ENCODE measurements around the gene EEF1AKMT2. TPM values are rescaled to one million over a fixed set of nuclear protein-coding genes. Genes with fewer than 3 reads are reported as not detected.

Gene EEF1AKMT2
- total RNA-seq, 1 donor from 2014 or later = 18.3 TPM

DNA sequence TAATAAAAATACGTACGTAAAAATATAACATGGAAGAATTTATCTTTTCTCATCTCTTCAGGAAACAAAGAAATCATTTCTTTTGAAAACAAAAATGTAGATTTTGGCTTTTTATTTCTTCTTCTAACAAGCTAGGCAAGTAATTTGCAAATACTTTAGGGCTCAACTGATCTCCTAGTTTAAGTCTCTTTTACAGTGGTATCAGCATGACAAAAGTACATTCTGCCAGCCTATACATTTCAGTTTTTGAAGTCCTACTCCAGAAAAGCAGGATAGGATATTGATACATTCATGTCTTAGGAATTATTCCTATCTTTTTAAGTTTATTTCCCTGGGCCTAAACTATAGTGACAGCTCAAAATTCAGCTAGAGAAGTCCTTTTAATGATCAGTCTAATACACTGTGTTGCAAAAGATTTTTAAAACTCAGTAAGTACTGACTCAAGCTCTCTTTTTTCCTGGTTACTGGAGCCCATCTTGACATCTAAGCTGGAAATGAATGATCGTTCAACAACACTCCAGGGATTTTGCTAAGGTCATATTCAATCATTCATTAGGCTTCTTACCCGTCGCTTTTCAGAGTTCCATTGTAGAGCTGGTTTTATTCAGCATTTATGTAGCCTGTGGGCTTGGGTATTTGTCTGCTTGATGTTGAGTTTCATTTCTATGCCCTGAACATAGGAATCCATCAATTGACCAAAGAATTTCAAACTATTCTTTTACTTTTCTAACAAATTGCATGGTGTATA lies 35.4 kb downstream of the EEF1AKMT2 start:
- Mint-ChIP-seq H3K36me3 (ENCODE audit: low read depth) (peaks cover 13% of the 10 kb centered on the region), H3K27me3 (ENCODE audit: low read depth) (no peaks in the 10 kb centered on the region), H3K9me3 (ENCODE audit: low read depth) (no peaks in the 10 kb centered on the region), H3K27ac (ENCODE audit: unreplicated experiment) (no peak overlapping the region), H3K4me1 (ENCODE audit: low read depth) (peaks cover 12% of the 10 kb centered on the region), H3K4me3 (ENCODE audit: unreplicated experiment) (no peak overlapping the region)
- TF ChIP-seq, protein P1, sequence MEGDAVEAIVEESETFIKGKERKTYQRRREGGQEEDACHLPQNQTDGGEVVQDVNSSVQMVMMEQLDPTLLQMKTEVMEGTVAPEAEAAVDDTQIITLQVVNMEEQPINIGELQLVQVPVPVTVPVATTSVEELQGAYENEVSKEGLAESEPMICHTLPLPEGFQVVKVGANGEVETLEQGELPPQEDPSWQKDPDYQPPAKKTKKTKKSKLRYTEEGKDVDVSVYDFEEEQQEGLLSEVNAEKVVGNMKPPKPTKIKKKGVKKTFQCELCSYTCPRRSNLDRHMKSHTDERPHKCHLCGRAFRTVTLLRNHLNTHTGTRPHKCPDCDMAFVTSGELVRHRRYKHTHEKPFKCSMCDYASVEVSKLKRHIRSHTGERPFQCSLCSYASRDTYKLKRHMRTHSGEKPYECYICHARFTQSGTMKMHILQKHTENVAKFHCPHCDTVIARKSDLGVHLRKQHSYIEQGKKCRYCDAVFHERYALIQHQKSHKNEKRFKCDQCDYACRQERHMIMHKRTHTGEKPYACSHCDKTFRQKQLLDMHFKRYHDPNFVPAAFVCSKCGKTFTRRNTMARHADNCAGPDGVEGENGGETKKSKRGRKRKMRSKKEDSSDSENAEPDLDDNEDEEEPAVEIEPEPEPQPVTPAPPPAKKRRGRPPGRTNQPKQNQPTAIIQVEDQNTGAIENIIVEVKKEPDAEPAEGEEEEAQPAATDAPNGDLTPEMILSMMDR (IDR thresholded peaks at IDR 0.05) = no peak
- no peak for DNase-seq (ENCODE audit: low spot score)

DNA sequence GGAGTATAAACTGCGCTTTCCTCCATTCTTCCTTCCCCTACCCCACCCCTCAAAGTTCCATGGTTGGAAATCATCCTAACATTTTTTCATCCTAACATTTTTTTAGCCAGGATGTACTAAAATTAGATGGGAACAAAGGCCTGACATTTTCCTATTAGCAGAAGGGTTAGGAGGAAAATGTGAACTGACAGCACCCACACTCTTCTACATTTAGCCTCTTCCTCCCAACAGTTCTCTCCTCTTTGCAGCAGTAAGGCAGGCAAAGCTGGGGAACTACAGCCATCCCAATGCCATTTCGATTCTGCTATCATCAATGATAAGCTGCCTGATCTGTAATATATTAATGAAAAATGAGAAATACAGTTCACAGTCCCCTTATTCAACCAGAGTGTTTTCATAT lies 36.1 kb downstream of the EEF1AKMT2 start:
- TF ChIP-seq, protein P1 (IDR thresholded peaks at IDR 0.05) = no peak
- no peak overlapping the region for H3K27ac Mint-ChIP-seq (ENCODE audit: unreplicated experiment)
- H3K27me3 Mint-ChIP-seq (ENCODE audit: low read depth) = no peaks in the 10 kb centered on the region
- H3K4me1 Mint-ChIP-seq (ENCODE audit: low read depth) = peaks cover 12% of the 10 kb centered on the region
- H3K4me3 Mint-ChIP-seq (ENCODE audit: unreplicated experiment) = no peak overlapping the region
- no peaks in the 10 kb centered on the region for H3K9me3 Mint-ChIP-seq (ENCODE audit: low read depth)
- peaks cover 8% of the 10 kb centered on the region for H3K36me3 Mint-ChIP-seq (ENCODE audit: low read depth)
- no peak for DNase-seq (ENCODE audit: low spot score)

DNA sequence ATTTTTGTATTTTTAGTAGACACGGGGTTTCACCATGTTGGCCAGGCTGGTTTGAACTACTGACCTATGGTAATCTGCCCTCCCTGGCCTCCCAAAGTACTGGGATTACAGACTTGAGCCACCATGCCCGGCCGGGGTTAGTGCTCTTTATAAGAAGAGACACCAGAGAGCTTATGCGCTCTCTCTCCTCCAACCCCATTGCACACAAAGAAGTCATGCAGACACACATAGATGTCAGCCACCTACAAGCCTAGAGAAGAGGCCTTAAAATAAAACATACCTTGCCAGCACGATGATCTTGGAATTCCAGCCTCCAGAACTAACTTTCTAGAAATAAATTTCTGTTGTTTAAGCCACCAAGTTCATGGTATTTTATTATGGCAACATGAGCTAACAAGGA lies 37.5 kb downstream of the EEF1AKMT2 start:
- Mint-ChIP-seq H3K36me3 (ENCODE audit: low read depth) (peaks cover 4% of the 10 kb centered on the region), H3K4me1 (ENCODE audit: low read depth) (peaks cover 12% of the 10 kb centered on the region), H3K4me3 (ENCODE audit: unreplicated experiment) (no peak overlapping the region), H3K27ac (ENCODE audit: unreplicated experiment) (no peak overlapping the region), H3K9me3 (ENCODE audit: low read depth) (no peaks in the 10 kb centered on the region), H3K27me3 (ENCODE audit: low read depth) (no peaks in the 10 kb centered on the region)
- TF ChIP-seq, protein P1 (IDR thresholded peaks at IDR 0.05) = no peak
- DNase-seq (ENCODE audit: low spot score) = no peak

DNA sequence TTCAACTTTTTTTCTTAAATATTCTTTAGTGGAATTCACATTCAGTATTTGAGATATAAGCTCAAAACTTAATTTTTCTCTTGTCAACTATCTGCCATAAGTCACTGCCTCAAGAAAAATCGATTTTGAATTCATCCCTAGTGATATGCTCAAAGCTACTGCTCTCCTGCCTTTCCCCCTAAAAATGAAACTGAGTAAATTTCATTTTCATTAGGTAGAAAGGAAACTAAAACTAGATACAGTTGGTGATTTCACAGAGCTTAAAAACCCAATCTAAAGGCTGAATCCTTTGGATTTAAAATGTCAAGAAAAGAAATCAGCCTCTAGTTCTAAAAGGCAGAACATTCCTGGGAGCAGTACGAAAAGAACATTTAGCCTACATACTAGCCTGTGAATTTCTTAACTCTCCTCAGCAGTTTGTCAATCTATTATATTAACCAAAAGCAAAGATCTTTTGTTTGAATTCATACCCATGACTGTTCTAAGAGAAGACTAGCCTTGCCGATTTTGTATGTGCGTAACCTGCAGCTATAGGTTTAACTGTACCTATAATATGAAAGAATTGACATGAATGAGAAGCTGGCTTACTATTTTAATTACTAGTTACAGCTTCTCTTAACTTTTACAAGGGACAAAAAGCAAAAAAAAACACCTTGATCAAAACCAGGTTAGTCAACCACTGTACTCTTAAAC lies 42.6 kb downstream of the EEF1AKMT2 start:
- DNase-seq (ENCODE audit: low spot score) = no peak
- no peak overlapping the region for H3K27ac Mint-ChIP-seq (ENCODE audit: unreplicated experiment)
- TF ChIP-seq, protein P1 (IDR thresholded peaks at IDR 0.05) = no peak
- peaks cover 3% of the 10 kb centered on the region for H3K36me3 Mint-ChIP-seq (ENCODE audit: low read depth)
- H3K9me3 Mint-ChIP-seq (ENCODE audit: low read depth) = no peaks in the 10 kb centered on the region
- peaks cover 8% of the 10 kb centered on the region for H3K4me1 Mint-ChIP-seq (ENCODE audit: low read depth)
- H3K4me3 Mint-ChIP-seq (ENCODE audit: unreplicated experiment) = no peak overlapping the region
- no peaks in the 10 kb centered on the region for H3K27me3 Mint-ChIP-seq (ENCODE audit: low read depth)

DNA sequence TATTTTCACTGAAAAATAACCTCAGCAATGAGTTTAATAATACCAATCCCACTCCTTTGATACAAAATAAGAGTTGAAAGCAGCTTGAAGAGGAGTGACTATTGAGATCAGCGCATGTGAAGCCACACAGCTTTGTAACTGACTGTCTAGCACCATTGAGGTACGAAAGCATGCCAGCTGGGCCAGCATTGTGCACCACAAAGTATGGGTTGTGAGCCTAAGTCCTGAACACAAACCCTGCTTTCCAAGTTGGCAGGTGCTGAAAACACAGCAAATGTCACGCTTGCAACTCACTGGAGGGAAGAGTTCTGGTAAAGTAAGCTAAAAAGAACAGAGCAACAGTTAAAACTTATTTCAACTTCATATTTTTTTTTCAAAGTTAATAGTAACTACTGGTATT lies 43.5 kb downstream of the EEF1AKMT2 start:
- H3K9me3 Mint-ChIP-seq (ENCODE audit: low read depth) = no peaks in the 10 kb centered on the region
- DNase-seq (ENCODE audit: low spot score) = no peak
- peaks cover 2% of the 10 kb centered on the region for H3K36me3 Mint-ChIP-seq (ENCODE audit: low read depth)
- no peaks in the 10 kb centered on the region for H3K27me3 Mint-ChIP-seq (ENCODE audit: low read depth)
- H3K4me3 Mint-ChIP-seq (ENCODE audit: unreplicated experiment) = no peak overlapping the region
- TF ChIP-seq, protein P1 (IDR thresholded peaks at IDR 0.05) = no peak
- H3K4me1 Mint-ChIP-seq (ENCODE audit: low read depth) = peaks cover 8% of the 10 kb centered on the region
- no peak overlapping the region for H3K27ac Mint-ChIP-seq (ENCODE audit: unreplicated experiment)
